ENCODE results near the gene ABCD2.
"Not testable (repeated sequence)": the region's sequence is repeated elsewhere in the genome, so short reads cannot be mapped to it uniquely, and the experiment has no call there.

Gene ABCD2

DNA sequence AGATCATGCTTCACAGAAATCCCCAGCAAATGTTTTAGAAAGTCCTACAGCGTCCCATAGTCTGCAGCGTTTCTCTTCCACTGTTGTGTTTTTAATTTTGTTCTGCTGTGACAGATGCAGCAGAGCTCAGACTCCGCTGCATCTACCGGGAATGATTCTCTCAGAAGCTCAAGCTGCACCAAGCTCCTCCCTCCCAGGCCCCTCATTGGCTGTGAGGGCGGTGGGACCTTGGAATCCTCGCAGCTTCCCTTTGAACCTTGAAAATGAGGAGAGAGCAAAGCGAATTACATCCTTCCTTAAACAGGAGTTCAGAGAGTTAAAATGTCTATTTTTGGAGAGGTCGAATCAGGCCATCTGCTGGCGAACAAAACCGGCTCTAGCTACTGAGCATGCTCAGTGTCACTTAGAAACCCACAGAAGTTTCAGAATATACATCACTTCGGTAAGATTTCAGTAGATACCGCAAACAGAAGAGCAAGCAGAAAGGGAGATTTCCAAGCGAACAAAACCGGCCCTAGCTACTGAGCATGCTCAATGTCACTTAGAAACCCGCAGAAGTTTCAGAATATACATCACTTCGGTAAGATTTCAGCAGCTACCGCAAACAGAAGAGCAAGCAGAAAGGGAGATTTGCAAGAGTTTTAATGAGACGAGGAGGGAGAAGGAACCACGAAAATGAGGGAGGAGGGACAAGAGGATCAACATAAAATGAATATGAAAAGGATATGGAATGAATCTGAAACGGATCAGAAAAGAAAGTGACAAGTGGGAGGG is at the start of gene ABCD2:
TSS of gene ABCD2 (minus strand) at position 144 of the 774 bp plus-strand sequence. CDS start 188 bp downstream, outside the sequence.
- DNase-seq, result peak; percentile 71

DNA sequence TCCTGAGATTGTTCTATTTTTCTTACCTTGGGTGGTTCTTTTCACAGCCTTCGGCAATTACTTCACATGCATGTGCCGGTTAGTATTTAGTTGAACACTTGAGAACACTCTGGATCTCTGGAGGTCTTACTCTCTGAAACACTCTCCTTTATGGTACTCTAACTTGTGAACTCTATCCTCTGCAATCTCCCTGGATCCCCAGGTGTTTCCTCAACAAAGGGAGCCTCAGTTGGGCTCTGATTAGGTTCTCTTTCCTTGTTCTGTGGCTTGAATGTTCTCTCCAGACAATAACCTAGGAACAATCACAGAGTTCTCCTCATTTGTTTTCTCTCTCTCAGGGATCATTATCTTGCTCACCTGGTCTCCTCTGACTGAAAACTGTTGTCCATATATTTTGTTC is 40.5 kb upstream of the ABCD2 start:
- no peak for DNase-seq

DNA sequence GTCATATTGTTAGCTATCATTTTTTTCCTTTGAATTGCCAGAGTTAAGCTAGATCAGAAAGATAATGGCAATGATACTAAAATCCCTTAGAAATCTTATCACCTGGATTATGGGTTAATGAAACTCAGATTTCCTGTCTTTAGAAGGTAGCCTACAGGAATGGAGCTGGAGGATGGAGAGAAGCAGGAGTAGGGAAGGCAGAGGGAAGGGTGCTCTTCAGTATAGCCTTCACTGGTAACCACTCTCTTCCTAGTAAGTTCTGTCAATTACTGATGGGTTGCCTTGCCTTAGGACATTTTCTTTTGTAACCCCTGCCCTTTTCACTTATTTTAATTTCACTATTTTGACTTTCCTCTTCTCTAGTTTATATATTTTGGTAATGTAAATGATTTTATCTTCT is 27.8 kb upstream of the ABCD2 start:
- DNase-seq, result no peak

DNA sequence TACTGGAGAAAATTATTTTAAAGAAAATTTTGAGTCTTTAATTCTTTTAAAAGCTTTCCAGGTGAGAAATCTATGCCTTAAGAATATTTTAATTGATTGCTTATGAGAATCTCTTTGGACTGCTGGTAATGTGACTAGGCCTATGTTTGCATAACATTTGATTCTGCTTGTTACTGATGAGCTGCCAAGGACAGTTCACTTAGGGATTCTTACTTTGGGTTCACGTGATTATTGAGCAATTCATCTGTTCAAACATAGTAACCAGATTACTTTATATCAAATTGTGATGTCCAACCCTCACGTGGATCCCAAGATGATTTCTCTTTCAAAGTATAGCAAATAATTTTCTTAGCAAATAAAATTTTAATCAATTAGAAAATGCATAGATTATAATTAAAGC is 27.4 kb upstream of the ABCD2 start:
- no peak for DNase-seq

DNA sequence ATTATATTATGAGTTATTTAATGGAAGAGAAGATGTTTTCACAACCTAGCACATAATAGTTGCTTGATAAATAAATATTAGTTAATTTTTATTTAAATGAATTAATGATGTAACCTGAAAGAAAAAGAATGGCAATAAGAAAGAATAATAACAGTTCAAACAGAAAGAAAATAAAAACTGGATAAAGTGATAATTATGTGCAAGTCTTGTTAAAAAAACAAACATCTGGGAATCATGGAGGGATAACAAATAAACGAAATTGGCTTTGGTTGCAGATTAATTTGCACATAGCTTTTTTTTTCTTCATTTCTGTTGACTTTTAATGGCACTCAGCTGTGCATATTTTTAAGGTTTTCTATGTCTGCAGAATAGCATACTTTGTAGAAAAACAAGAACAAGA is 23.4 kb upstream of the ABCD2 start:
- no peak for DNase-seq

DNA sequence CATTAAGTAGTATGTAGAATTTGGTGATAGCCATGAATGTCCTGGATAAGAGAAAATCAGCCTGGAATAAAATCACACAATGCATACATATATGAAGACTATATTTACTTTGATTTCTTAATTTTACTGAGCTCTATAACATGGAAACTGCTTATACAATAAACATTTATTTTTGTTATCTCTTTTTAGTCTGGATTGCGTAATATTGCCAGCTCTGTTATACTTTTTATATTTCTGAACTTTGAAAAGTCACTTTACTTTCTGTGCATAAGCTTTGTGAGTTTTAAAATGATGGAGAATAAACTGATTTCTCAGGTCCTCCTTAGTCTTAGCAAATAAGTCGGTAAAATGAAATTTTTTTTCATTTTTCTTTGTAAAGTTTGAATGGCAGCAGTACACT is 19.2 kb upstream of the ABCD2 start:
- DNase-seq, result no peak

DNA sequence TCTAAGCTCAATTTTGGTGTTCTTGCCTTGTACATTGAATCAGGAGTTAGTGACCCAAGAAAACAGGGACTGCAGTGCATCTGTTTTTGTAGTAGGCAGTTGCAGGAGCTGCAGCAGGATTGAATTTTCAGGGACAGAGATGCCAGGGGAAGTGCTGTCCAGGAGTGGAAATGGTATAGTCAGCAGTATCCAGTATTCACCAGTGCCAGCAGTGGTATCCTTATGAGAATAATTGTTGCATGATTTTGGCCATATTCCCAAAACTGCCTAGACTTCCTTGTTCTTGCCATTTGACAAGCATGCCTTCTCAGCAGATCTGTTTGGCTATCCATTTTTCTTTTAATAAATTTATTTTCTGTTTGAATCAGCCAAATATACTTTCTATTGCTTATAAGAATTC is 18.6 kb upstream of the ABCD2 start:
- DNase-seq, result no peak

DNA sequence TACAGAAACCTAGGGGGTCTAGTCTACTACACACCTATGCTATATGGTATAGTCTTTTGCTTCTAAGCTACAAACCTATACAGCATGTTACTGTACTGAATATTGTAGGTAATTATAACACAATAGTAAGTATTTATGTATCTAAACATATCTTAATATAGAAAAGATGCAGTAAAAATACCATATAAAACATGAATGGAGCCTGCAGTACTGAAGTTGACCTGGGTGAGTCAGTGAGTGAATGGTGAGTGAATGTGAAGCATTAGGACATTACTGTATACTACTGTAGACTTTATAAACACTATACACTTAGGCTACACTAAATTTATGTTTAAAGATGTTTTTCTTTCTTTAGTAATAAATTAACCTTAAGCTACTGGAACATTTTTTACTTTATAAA is 13.1 kb upstream of the ABCD2 start:
- no peak for DNase-seq

DNA sequence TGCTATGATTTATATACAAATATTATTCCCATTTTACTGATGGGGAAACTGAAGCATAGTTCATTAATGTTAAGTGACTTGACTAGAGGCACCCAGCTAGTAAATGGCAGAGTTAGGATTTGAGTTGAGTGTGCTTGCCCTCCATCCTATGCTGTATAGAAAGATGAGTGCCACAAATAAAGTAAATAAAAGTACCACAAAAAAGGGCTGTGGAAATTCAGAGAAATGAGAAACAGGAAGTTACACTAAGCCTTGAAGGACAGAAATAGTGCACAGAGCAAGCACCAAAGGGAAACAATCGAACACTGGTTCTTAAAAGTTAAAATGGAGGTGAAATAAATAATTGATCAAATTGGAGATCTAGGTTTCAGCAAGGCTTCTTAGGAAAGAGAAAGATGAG is 9.2 kb upstream of the ABCD2 start:
- no peak for DNase-seq

DNA sequence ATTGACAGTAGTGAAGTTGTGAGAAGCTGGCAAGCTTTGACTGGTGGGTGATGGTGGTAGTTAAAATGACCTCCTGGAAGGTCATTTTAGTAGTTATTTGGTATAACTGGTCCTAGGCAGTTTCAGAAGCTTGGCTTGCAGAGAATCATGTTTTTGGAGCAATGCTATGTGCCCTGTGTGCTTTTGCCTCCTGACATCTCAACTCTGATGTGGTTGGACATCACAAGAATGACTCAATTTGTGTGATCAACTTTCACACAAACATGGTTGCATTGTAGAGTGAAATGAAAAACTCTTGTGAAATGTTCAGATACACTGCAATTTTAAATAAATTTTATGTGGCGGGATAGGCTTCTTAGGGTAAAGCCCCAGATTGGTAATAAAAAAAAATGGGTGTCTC is 8.3 kb upstream of the ABCD2 start:
- DNase-seq, result no peak

DNA sequence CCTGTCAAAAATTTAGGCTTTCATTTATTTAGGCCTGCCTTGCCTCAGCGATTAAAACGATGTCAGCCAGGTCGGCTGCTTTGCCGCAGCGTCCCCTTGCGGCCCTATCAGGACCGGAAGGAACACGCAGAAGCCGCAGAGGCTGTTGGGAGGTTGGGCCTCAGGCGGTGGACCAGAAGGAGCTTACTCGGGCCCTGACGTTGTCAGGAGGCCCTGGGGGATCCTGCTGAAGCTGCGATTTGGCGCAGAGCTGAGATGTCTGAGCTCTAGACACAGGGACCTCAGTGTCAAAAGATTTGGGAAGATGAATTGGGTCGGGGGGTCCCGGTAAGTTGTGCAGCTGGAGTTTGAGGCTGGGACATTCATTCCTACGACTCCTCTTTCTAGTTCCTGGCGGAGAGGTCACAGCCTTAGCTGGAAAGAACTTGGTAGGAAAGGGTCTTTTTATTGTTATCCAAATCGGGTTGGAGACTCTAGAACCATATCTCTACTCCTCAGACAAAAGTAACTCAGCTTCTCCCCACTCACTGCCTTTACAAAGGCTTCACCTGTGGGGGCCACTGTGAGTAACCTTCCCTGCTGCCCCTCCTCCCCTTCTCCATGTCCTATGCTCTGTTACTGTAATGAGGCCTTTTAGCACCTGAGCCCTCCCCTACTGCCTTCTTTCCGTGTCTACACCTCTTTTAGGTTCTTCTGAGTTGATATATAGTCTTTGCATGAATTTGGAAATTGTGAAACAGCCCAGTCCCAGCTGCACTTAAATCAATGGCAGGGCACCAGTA is 6.6 kb upstream of the ABCD2 start:
- DNase-seq, result no peak

DNA sequence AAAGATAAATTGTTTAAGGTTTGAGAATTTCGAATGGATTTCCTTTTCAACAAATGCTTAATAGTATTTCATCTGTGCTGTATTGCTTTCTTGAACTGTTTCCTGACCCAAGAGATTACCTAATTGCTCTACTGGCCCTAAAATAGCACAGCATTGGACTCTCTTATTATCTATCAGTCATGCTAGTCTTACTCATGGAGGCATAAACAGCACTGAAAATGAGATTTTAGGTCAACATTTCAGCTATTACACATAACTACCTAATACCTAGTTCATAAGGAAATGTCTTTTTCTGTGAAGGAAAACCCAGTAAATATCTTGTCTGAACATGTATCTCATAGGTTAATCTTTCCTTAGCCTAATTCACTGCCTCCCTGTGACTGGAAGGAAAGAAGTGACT is 4.3 kb upstream of the ABCD2 start:
- no peak for DNase-seq

DNA sequence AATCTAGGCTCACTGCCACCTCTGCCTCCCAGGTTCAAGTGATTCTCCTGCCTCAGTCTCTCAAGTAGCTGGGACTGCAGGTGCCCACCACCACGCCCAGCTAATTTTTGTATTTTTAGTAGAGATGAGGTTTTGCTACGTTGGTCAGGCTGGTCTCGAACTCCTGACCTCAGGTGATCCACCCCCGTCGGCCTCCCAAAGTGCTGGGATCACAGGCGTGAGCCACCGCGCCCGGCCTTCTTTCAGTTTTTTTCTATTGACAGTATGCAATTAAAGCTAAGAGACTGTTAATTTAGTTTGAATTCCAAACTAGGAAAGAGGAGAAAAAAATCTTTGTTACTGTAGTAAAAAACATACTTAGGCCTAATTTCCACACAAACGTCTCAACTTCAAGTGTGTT is 3.6 kb upstream of the ABCD2 start:
- DNase-seq, result not testable (repeated sequence)

DNA sequence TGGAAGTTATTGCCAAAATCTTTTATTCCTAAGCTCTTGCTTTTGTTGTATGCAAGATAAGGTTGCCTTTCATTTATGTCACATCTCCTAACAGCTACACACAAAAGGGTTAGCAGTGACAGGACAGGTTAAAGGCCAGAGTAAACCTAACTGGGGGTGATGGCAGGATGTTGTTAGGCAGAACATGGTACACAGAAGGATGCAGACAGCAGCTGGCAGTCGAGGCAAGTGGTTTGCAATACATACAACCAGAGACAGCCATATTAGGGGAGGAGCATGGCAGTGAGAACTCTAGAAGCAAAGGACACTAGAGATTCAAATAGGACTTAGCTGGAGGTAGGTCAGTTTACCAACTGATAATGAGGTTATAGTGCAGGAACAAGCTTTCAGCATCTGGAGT is 2.7 kb upstream of the ABCD2 start:
- DNase-seq, result peak; percentile 1

DNA sequence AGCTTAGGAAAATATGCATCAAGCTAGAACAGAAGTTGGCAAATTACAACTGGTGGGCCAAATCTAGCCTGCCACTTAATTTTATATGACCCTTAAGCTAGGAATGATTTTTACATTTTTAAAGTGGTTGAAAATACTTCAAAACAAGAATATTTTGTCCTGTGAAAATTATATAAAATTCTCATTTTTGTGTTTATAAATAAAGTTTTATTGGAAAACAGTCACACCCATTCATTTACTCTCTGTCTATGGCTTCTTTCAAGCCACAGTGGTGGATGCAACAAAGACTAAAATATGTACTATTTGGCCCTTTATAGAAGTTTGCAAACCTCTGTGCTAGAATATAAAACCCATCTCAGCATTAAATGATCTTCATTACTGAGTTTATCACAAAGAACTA is 2.1 kb upstream of the ABCD2 start:
- no peak for DNase-seq

DNA sequence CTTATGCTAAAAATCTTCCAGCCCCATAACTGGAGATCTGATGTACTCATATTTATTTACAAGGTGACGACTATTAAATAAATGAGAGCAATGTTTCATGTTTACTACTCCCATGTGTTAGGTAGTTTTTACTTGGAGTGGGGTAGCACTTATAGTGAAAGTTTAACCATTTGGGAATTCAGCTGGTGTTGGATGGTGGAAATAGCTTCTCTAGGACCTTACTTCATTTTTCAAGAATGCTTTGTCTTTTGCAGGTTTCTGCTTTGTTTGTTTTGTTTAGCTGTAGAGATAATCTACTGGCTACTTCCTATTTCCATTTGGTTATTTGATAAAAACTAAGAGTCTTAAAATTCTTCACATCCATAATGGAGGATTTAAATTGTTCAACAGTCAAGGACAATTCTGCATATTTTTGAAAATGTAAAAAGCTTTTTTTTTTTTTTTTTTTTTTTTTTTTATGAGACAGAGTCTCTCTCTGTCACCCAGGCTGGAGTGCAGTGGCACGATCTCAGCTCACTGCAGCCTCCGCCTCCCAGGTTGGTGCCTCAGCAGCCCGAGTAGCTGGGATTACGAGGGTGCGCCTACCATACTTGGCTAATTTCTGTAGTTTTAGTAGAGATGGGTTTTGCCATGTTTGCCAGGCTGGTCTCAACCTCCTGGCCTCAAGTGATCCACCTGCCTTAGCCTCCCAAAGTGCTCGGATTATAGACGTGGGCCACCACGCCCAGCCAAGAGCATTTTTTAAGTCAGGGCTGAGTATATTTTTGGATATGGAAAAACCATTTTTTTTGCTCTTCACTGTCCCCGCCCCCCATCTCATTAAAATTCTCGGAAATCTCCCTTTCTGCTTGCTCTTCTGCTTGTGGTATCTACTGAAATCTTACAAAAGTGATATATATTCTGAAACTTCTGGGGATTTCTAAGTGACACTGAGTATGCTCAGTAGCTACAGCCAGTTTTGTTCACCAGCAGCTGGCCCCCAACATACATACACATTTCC is 1.4 kb upstream of the ABCD2 start:
- peak; percentile 60 for DNase-seq

DNA sequence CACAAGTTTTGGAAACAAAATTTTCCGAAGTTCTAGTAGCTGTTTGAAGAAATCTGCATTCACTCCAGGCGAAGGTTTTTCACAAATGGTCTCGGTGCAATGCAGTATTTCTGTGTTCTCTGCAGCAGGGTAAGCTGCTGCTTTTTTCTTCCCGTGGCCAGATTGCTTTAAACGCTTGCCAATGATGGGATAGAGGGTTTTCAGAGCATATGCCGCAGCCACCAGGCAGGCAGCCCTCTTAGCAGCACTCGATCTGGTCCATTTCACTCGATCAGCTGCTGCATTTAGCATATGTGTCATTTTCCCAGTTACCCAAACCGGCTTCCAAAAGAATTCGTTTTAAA is 315 bp downstream of the ABCD2 start:
- DNase-seq, result no peak

DNA sequence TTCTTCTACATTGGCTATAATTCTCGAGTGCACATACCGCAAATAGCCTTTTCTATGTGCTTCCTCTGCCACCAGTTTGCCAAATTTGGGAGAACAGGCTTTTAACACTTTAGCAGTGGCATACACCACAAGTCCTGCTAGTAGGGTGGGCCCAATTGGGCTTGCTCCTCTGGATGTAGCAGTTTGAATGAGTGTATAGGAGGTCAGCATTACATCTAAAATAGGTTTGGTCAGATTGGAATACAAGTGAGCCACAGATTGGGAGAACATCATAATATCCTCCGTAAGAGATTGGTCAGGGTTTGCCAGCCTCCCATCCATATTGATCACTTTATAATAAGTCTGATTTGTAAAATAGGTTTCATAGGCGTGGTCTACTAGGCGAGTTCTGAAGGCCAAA is 902 bp downstream of the ABCD2 start:
- no peak for DNase-seq

DNA sequence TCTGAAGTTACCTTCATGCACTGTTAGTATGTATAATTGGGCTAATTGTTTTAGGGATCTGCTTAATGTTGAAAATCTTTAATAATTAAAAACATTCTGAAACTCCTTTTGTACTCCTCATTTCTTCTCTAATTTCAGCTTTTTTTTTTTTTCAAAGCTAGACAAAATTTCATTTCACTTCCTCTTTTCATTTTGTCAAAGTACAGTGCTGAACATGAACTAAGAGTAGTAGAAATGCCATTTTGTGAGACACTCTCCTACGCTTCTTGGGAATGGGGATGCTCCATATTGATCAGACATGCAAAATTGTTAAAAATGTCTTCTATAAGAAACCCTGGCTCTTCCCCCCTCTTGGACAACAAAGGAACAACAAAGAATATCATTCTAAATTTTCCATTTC is 1.7 kb downstream of the ABCD2 start:
- no peak for DNase-seq

DNA sequence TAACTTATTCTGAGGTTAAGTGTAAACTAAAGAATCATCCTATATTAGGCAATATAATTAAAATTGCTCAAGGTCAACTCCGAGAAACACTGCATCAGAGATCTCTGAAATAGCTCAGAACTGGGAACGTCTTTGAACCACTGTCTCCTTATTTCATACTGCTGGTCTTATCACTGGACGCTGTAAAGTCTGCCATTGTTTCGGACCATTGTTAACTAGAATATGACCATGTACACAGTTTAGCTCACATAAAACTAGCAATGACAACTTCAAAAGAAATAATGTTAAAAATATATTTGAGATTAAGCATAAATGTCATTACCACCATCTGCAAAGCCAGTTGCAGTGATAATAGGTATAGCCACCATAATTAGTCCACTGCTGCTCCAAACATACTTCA is 2.9 kb downstream of the ABCD2 start:
- DNase-seq, result no peak

DNA sequence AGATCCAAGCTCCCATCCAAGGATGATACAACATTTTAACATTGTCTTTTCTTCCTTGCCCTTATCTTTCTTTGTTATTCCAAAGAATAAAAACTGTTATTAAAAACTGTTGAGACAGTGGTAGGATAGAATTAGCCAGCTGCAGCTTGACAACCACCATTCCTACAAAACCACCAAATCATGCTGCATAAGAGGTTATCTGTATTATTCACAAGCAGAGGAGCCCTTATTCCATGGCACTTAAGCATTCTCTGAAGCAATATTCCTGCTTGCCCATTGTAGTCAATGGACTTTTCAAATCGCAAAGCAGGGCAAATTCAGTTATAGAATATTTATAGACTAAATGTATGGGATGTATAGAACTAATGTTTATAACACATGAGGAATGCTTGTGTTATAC is 3.4 kb downstream of the ABCD2 start:
- DNase-seq, result no peak

DNA sequence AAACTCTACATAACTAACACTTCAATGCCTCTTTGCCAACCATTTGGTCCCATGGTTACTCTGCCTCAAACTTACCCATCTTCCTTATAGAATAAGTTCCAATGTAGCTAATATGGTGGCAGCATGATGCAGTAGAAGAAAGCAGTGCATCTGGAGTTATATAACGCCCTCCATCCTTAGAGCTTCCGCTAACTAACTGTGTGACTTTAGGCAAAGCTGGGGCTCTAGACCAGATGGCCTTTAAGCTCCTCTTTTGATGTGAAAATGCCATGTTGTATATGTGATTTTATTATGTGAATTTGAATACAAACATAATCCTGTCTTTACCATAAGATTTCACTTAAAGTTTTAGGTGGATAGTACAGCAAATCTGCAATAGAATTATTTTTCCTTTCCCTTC is 6.1 kb downstream of the ABCD2 start:
- DNase-seq, result no peak

DNA sequence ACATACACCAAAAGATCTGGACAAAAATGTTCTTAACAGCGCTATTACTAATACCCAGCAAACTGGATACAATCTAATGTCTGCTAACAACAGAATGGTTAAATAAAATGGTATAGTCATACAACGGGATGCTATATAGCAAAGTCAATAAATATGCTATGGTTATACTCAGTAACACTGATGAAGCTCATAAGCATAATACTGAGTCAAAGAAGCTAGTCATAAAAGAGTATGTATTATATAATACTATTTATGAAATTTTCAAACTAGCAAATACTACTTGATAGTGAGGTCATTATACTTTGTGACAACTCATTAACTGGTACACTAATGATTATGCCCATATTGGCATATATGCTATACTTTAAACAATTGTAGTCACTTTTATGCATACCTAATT is 7.4 kb downstream of the ABCD2 start:
- DNase-seq, result no peak

DNA sequence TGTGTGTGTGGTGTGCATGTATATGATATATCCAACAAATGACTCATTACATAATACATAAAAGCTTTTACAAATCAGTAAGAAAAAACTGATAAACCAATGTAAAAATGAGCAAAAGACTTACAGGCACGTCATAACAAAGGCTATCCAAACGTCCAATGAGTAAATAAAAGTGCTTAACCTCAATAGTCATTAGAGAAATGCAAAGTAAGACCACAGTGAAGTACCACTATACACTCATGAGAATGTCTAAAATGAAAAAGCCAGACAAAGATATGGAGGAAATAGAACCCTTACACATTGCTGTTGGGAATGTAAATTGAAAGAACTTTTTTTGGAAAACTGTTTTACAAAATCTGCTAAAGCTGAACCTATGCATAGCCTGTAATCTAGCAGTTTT is 7.8 kb downstream of the ABCD2 start:
- no peak for DNase-seq

All from stimulated activated naive CD4-positive, alpha-beta T cell treated with Interleukin-2 at 50 U/mL for 16 hours (primary cell).